Measurements from ENCODE around the gene TYW3. TPM values are rescaled to one million over a fixed set of nuclear protein-coding genes. Genes with fewer than 3 reads are reported as not detected.
A peak's percentile ranks its signal among the peaks of the same experiment; 100 is the strongest.

The TYW3 gene
- total and polyA plus RNA-seq, 4 donors = 6.2 to 13.1 (median 8.3) TPM

DNA sequence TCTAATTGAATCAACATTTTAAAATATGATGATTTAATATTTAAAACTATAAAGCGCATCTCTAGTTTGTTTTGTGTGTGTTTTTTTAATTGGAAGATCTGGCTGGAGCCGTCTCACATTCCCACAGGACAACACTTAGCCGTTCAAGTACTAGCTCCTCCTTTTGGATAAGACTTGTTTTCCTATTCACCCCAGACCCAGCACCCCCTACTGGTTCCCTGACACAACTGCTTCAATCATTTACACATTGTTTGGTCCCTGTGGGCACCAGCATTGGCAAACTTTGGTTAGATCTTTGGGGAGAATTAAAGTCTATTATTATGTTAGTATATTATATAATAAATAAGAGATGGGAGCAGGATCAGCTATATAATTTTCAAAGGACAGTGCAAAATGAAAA is 34.5 kb downstream of the TYW3 start:
- Histone ChIP-seq H3K4me3 (ENCODE audit: low read depth in 1 of 3, low read length in 3 of 3) (no peak overlapping the region), H3K4me1 (ENCODE audit: control insufficient read depth in 4 of 4, insufficient read depth in 4 of 4, low read length in 3 of 4) (peaks cover 0 to 2% (median 0%) of the 10 kb centered on the region in 4 donors), H3K9ac (ENCODE audit: low read depth in 1 of 2, low read length in 2 of 2) (no peak overlapping the region), H3K27me3 (ENCODE audit: control insufficient read depth in 4 of 4, insufficient read depth in 4 of 4, low read length in 3 of 4) (no peaks in the 10 kb centered on the region), H3K9me3 (ENCODE audit: control insufficient read depth in 4 of 4, low read length in 3 of 4) (no peaks in the 10 kb centered on the region), H3K27ac (ENCODE audit: low read depth in 1 of 2, low read length in 2 of 2) (no peak overlapping the region), H3K36me3 (ENCODE audit: control insufficient read depth in 4 of 4, insufficient read depth in 3 of 4, low read depth in 1 of 4, low read length in 3 of 4) (peaks cover 3 to 14% (median 8%) of the 10 kb centered on the region in 4 donors)
- TF ChIP-seq, protein P1, sequence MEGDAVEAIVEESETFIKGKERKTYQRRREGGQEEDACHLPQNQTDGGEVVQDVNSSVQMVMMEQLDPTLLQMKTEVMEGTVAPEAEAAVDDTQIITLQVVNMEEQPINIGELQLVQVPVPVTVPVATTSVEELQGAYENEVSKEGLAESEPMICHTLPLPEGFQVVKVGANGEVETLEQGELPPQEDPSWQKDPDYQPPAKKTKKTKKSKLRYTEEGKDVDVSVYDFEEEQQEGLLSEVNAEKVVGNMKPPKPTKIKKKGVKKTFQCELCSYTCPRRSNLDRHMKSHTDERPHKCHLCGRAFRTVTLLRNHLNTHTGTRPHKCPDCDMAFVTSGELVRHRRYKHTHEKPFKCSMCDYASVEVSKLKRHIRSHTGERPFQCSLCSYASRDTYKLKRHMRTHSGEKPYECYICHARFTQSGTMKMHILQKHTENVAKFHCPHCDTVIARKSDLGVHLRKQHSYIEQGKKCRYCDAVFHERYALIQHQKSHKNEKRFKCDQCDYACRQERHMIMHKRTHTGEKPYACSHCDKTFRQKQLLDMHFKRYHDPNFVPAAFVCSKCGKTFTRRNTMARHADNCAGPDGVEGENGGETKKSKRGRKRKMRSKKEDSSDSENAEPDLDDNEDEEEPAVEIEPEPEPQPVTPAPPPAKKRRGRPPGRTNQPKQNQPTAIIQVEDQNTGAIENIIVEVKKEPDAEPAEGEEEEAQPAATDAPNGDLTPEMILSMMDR (IDR thresholded peaks at IDR 0.05; ENCODE audit: low read depth, low read length, missing input control) = peak; percentile 27
- TF ChIP-seq YY1 (IDR thresholded peaks at IDR 0.05) (no peak), RAD21 (IDR thresholded peaks at IDR 0.05) (peak in 1 of 2 donors; percentile 47), HNF4A (conservative IDR thresholded peaks at IDR 0.05) (no peak)
- DNase-seq (ENCODE audit: low spot score) = no peak
- 83% methylated on average over 3 of the region's 3 CpGs for WGBS

DNA sequence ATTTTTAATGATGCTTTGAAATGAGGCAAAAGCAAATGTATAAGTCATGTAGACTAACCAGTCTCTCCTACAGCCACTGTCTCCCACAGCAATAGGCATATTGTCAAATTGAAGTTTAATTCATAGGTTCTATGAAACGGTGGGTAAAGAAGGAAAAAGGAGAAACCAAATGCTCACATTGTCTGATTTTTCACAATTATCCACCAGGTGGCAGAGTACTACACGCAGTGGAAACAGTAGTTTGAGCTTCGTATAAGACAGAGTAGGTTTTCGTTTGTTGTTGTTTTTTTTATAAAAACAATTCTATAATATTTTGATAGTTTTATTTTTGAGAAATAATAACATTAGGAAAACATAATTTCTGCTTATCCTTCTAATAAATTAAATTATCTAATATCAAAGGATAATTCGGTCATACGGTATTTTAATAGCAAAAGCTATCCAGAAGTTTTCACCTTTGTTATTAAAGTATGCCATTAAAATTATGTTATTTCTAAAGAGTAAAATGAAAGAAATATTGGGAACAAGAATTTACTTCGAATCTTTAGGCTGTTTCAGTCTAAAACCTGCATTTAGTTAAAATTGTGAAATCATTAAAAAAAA is 39.1 kb downstream of the TYW3 start:
- DNase-seq (ENCODE audit: low spot score) = no peak
- H3K9me3 ChIP-seq (ENCODE audit: control insufficient read depth in 4 of 4, low read length in 3 of 4) = no peaks in the 10 kb centered on the region
- H3K4me1 ChIP-seq (ENCODE audit: control insufficient read depth in 4 of 4, insufficient read depth in 4 of 4, low read length in 3 of 4) = peaks cover 0 to 2% (median 0%) of the 10 kb centered on the region in 4 donors
- WGBS = 23% methylated on average over 7 of the region's 7 CpGs
- H3K9ac ChIP-seq (ENCODE audit: low read depth in 1 of 2, low read length in 2 of 2) = peak overlapping the region in 1 of 2 donors; percentile 67
- TF ChIP-seq, protein P2, sequence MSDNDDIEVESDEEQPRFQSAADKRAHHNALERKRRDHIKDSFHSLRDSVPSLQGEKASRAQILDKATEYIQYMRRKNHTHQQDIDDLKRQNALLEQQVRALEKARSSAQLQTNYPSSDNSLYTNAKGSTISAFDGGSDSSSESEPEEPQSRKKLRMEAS (IDR thresholded peaks at IDR 0.05) = no peak
- TF ChIP-seq, protein P3, sequence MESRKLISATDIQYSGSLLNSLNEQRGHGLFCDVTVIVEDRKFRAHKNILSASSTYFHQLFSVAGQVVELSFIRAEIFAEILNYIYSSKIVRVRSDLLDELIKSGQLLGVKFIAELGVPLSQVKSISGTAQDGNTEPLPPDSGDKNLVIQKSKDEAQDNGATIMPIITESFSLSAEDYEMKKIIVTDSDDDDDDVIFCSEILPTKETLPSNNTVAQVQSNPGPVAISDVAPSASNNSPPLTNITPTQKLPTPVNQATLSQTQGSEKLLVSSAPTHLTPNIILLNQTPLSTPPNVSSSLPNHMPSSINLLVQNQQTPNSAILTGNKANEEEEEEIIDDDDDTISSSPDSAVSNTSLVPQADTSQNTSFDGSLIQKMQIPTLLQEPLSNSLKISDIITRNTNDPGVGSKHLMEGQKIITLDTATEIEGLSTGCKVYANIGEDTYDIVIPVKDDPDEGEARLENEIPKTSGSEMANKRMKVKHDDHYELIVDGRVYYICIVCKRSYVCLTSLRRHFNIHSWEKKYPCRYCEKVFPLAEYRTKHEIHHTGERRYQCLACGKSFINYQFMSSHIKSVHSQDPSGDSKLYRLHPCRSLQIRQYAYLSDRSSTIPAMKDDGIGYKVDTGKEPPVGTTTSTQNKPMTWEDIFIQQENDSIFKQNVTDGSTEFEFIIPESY (IDR thresholded peaks at IDR 0.05) = no peak
- TF ChIP-seq, protein P1 (IDR thresholded peaks at IDR 0.05; ENCODE audit: low read depth, low read length, missing input control) = peak; percentile 66
- TF ChIP-seq RAD21 (IDR thresholded peaks at IDR 0.05) (peak; percentile 87 to 89), FOXA1 (IDR thresholded peaks at IDR 0.05) (no peak), NR2F2 (IDR thresholded peaks at IDR 0.05) (no peak)
- no peaks in the 10 kb centered on the region for H3K27me3 ChIP-seq (ENCODE audit: control insufficient read depth in 4 of 4, insufficient read depth in 4 of 4, low read length in 3 of 4)
- H3K36me3 ChIP-seq (ENCODE audit: control insufficient read depth in 4 of 4, insufficient read depth in 3 of 4, low read depth in 1 of 4, low read length in 3 of 4) = no peaks in the 10 kb centered on the region
- H3K27ac ChIP-seq (ENCODE audit: low read depth in 1 of 2, low read length in 2 of 2) = no peak overlapping the region
- no peak overlapping the region for H3K4me3 ChIP-seq (ENCODE audit: low read depth in 1 of 3, low read length in 3 of 3)

DNA sequence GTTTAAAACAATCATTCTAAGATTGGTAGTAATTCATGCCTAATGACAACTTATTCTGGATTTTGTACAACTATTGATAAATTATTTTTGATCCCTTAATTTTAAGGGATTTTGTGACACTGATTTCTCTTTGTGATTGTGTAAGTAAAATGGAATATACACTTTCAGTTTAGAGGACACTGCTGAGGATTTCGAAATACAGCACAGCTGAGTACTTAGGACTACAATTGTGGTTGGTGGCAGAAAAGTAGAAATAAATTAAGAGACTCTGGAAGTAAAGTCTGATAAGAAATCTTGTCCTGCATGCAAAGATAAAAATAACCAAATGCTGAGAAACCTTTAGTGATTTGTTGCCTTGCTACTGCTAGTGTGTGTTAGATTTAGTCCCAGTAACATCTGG is 40.0 kb downstream of the TYW3 start:
- Histone ChIP-seq H3K9ac (ENCODE audit: low read depth in 1 of 2, low read length in 2 of 2) (no peak overlapping the region), H3K27me3 (ENCODE audit: control insufficient read depth in 4 of 4, insufficient read depth in 4 of 4, low read length in 3 of 4) (no peaks in the 10 kb centered on the region), H3K36me3 (ENCODE audit: control insufficient read depth in 4 of 4, insufficient read depth in 3 of 4, low read depth in 1 of 4, low read length in 3 of 4) (no peaks in the 10 kb centered on the region), H3K4me3 (ENCODE audit: low read depth in 1 of 3, low read length in 3 of 3) (no peak overlapping the region), H3K9me3 (ENCODE audit: control insufficient read depth in 4 of 4, low read length in 3 of 4) (no peaks in the 10 kb centered on the region), H3K27ac (ENCODE audit: low read depth in 1 of 2, low read length in 2 of 2) (no peak overlapping the region), H3K4me1 (ENCODE audit: control insufficient read depth in 4 of 4, insufficient read depth in 4 of 4, low read length in 3 of 4) (peaks cover 0 to 2% (median 0%) of the 10 kb centered on the region in 4 donors)
- 22% methylated on average over 1 of the region's 1 CpG for WGBS
- DNase-seq (ENCODE audit: low spot score) = no peak
- peak in 1 of 2 donors; percentile 11 for TF ChIP-seq HNF4A (conservative IDR thresholded peaks at IDR 0.05)
- TF ChIP-seq, protein P3 (IDR thresholded peaks at IDR 0.05) = no peak

Data from liver (tissue), 9 donors.